Esophagus muscularis mucosa (tissue), 4 donors: Measurements from ENCODE around the gene SLC39A7. TPM values are rescaled to one million over a fixed set of nuclear protein-coding genes. Genes with fewer than 3 reads are reported as not detected.

Source experiments
- DNase-seq: peaks from one replicate; pipeline ENCODE4 v3.0.0-alpha.2; 2017; ENCODE audit errors: extremely low spot score
- H3K27ac ChIP-seq, 4 donors: fragments of 200-600 bp; sonication (generic); replicated peaks in 1 of 4; 1 replicate in 3 of 4; 2 replicates in 1 of 4; pipeline ENCODE4 v1.5.1; 2016 to 2019; ENCODE audit warnings: mild to moderate bottlenecking in 1 of 4
- H3K27me3 ChIP-seq, 4 donors: fragments of 200-600 bp; sonication (generic); one replicate each; pipeline versions ENCODE4 v1.5.1 to v1.6.0; 2016 to 2019
- H3K36me3 ChIP-seq, 4 donors: fragments of 200-600 bp; sonication (generic); one replicate each; pipeline ENCODE4 v1.5.1; 2016 to 2019
- H3K4me1 ChIP-seq, 4 donors: fragments of 200-600 bp; sonication (generic); one replicate each; pipeline ENCODE4 v1.5.1; 2016 to 2019
- H3K4me3 ChIP-seq, 4 donors: fragments of 200-600 bp; sonication (generic); 1 replicate in 2 of 4; 2 replicates in 2 of 4; pipeline ENCODE4 v1.5.1; 2016 to 2019; ENCODE audit warnings: mild to moderate bottlenecking in 4 of 4, moderate library complexity in 1 of 4
- H3K9me3 ChIP-seq, 4 donors: fragments of 200-600 bp; sonication (generic); 1 replicate in 3 of 4; 2 replicates in 1 of 4; pipeline ENCODE4 v1.5.1; 2016 to 2019
- EP300 ChIP-seq: sonication (generic); formaldehyde crosslinking; IDR thresholded peaks from one replicate; pipeline ENCODE4 v1.6.1; 2017; ENCODE audit warnings: antibody characterized with exemption
- POLR2A ChIP-seq: fragments of 450-650 bp; IDR thresholded peaks from one replicate; pipeline ENCODE4 v1.6.1; 2017; ENCODE audit warnings: antibody characterized with exemption, moderate library complexity, mild to moderate bottlenecking, low read depth
- POLR2AphosphoS5 ChIP-seq, 2 donors: sonication (generic); formaldehyde crosslinking; IDR thresholded peaks; one replicate each; pipeline ENCODE4 v1.6.1; 2017; ENCODE audit warnings: antibody characterized with exemption in 2 of 2
- WGBS: methylation state at CpG from one replicate; pipeline ENCODE4 v1.1.5; 2018; 5-methylcytosine and 5-hydroxymethylcytosine counted together
- intact Hi-C: fragments of 100-400 bp; cut with DNase I; formaldehyde crosslinking; loops from one replicate; pipeline ENCODE4 v1.15.1; 2023
- total RNA-seq, 4 donors: library from RNA; depleted of rRNA; stranded (reverse); fragments of >200 nt; gene quantifications; one replicate each; pipeline versions ENCODE4 v1.1.0 to v1.2.1, GENCODE V29; 2016
- TF ChIP-seq, protein P1 (sequence below), 3 experiments: fragments of 200-600 bp in 2 of 3; fragments of 450-650 bp in 1 of 3; sonication (generic) in 2 of 3; IDR thresholded peaks; one replicate each; pipeline ENCODE4 v1.5.1; 2017 to 2019; ENCODE audit warnings: antibody characterized with exemption in 3 of 3, mild to moderate bottlenecking in 2 of 3, moderate library complexity in 1 of 3

Gene SLC39A7
- total RNA-seq, 4 donors from 2014 or later: 43.6 to 80.1 (median 62.3) TPM

DNA sequence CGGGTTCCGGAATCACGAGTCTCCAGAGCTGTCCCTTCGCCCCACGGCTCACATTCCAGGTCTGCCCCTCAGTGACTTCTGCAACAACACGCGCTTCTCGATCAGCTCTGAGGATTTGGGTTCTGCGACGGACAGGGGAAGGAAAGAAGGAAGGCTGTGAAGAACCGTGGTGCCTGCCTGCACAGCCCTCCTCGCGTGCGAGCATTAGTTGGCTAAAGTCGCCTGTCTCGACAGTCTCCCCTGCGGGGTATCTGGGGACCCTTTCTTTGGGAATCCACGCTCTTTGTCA lies 47.9 kb downstream of the SLC39A7 start:
- H3K27me3 ChIP-seq: peaks cover 0 to 10% (median 0%) of the 10 kb centered on the region in 4 donors
- no peak for DNase-seq
- peaks cover 24 to 36% (median 31%) of the 10 kb centered on the region in 4 donors for H3K4me1 ChIP-seq
- no peaks in the 10 kb centered on the region for H3K9me3 ChIP-seq
- intact Hi-C loops: loop anchor here (5.0 kb wide), 3 partner anchors 56 to 231 kb away; partner anchors contain the start of gene COL11A2
- 0% methylated on average over 1 of the region's 18 CpGs for WGBS
- peaks cover 0 to 18% (median 14%) of the 10 kb centered on the region in 4 donors for H3K36me3 ChIP-seq
- peak overlapping the region; percentile 92 to 98 (median 94) for H3K27ac ChIP-seq
- TF ChIP-seq POLR2A: no peak
- TF ChIP-seq EP300: no peak
- TF ChIP-seq POLR2AphosphoS5 (IDR thresholded peaks at IDR 0.05): peak in 1 of 2 donors; percentile 0
- TF ChIP-seq, protein P1, sequence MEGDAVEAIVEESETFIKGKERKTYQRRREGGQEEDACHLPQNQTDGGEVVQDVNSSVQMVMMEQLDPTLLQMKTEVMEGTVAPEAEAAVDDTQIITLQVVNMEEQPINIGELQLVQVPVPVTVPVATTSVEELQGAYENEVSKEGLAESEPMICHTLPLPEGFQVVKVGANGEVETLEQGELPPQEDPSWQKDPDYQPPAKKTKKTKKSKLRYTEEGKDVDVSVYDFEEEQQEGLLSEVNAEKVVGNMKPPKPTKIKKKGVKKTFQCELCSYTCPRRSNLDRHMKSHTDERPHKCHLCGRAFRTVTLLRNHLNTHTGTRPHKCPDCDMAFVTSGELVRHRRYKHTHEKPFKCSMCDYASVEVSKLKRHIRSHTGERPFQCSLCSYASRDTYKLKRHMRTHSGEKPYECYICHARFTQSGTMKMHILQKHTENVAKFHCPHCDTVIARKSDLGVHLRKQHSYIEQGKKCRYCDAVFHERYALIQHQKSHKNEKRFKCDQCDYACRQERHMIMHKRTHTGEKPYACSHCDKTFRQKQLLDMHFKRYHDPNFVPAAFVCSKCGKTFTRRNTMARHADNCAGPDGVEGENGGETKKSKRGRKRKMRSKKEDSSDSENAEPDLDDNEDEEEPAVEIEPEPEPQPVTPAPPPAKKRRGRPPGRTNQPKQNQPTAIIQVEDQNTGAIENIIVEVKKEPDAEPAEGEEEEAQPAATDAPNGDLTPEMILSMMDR (IDR thresholded peaks at IDR 0.05): peak in 1 of 3 experiments; percentile 1
- peak overlapping the region; percentile 58 to 66 (median 62) for H3K4me3 ChIP-seq

DNA sequence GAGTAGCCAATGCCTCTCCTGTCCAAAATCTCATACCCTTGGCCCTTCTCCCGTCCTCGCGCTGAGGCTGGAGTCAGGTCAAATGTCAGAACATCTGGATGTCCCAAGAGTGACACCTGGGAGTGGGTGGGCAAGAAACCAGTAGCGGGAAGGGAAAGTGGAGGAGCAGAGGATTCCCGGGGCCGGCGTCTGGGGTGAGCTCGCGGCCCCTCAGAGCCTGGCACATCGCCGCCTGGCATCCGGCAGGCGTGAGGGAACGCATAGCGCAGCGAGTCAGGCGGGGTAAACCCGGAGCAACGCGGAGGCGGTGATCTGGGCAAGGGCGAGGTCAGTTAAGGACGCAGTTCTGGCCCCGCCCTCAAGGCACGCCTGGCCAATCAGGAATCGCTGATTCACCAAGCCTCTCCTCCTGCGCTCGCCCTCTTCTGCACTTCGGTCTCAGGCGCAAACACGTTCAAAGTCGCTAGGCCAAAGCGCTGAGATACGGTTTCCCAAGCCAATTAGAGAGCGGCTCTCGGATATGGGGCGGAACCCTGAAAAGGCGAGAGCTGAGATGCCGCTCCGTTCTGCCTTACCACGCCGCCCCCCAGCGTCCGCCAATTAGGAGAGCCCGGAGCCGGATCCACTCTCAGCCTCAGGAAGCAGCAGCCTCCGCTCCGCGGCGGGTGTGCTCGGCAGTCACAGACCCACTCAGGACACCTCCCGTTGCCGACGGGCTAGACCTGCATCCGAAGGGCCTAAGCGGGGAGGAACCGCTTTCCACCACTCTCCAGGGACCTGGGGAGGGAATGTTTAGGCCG lies 48.5 kb downstream of the SLC39A7 start:
- Histone ChIP-seq H3K27me3 (peaks cover 0 to 10% (median 0%) of the 10 kb centered on the region in 4 donors), H3K36me3 (peaks cover 0 to 20% (median 15%) of the 10 kb centered on the region in 4 donors), H3K27ac (peak overlapping the region; percentile 92 to 98 (median 94)), H3K4me3 (peak overlapping the region; percentile 58 to 66 (median 62)), H3K4me1 (peaks cover 24 to 36% (median 31%) of the 10 kb centered on the region in 4 donors), H3K9me3 (no peaks in the 10 kb centered on the region)
- intact Hi-C loops: loop anchor here (1.0 to 5.0 kb wide), 4 partner anchors 57 to 232 kb away; partner anchors contain the start of gene COL11A2
- TF ChIP-seq, protein P1 (IDR thresholded peaks at IDR 0.05): peak in 1 of 3 experiments; percentile 39
- TF ChIP-seq POLR2AphosphoS5 (IDR thresholded peaks at IDR 0.05) (peak; percentile 89 to 96), POLR2A (peak; percentile 31), EP300 (no peak)
- WGBS: 0% methylated on average over 14 of the region's 58 CpGs
- DNase-seq: peak; percentile 100

DNA sequence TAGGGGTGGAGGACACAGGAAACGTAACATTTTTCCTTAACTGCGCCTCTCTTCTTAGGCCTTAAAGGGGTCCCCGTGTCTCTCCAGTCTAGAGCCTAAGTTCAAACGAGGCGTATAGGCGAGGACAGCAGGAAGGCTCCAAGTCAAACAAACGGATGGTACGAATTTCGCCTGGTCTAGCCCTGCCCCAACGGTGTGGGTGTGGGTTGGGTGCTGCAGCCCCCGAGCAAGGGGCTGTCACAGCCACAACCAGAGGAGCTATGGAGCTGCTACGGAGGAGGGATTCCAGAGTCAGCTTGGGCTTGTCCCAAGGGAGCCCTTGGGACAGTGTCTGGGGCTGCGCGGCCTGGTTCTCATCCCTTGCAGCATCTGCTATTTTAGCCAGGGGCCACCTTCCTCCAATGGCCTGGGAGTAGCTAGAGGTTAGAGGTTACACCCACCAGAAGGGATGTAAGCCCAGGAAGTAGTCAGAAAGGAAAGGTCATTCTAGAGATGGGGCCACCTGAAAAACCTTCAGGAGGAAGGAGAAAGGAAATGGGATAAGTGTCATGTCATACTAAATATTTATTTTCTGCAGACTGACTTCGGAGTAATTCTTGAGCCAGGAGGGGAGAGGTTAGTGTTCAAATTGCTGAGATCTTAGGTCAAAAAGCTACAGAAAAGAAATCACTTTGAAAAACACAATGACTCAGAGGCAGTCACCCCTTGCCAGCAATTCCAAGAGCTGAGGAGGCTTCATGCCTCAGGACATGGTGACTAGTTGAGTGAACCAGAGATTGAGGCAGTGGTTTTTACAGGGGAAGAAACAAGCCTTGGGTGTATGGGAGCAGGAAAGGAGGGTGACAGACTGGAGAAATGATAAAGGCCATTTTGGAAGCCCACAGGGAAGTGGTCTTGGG lies 49.3 kb downstream of the SLC39A7 start:
- peaks cover 24 to 36% (median 31%) of the 10 kb centered on the region in 4 donors for H3K4me1 ChIP-seq
- peaks cover 0 to 8% (median 0%) of the 10 kb centered on the region in 4 donors for H3K27me3 ChIP-seq
- WGBS: 14% methylated on average over 4 of the region's 15 CpGs
- no peak for TF ChIP-seq POLR2AphosphoS5 (IDR thresholded peaks at IDR 0.05)
- TF ChIP-seq, protein P1 (IDR thresholded peaks at IDR 0.05): no peak
- TF ChIP-seq POLR2A: no peak
- TF ChIP-seq EP300: no peak
- peaks cover 0 to 22% (median 18%) of the 10 kb centered on the region in 4 donors for H3K36me3 ChIP-seq
- intact Hi-C loops: loop anchor here (1.0 to 5.0 kb wide), 4 partner anchors 58 to 233 kb away; partner anchors contain the start of gene COL11A2
- H3K9me3 ChIP-seq: no peaks in the 10 kb centered on the region
- no peak for DNase-seq
- peak overlapping the region; percentile 92 to 98 (median 94) for H3K27ac ChIP-seq
- peak overlapping the region; percentile 58 to 66 (median 62) for H3K4me3 ChIP-seq

DNA sequence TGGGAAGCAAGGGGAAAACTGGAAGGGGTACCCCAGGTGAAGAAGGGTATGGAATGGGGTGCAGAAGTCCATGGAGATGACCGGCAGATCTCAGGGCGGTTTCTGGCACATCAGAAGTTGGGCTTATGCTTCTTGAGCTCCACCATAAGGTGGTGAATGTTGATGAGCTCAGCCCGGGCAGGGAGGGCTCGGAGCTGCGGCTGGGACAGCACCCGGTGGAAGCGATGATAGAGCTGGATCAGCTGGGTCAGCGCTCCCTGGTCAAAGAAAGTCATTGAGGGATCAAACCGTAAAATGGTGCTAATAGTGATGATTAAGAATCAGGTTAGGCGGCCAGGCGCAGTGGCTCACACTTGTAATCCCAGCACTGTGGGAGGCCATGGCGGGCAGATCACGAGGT lies 50.1 kb downstream of the SLC39A7 start:
- TF ChIP-seq EP300: no peak
- TF ChIP-seq POLR2A: no peak
- TF ChIP-seq, protein P1 (IDR thresholded peaks at IDR 0.05): no peak
- TF ChIP-seq POLR2AphosphoS5 (IDR thresholded peaks at IDR 0.05): no peak
- Histone ChIP-seq H3K36me3 (peaks cover 0 to 25% (median 19%) of the 10 kb centered on the region in 4 donors), H3K4me3 (no peak overlapping the region), H3K27ac (peak overlapping the region in 2 of 4 donors; percentile 95 to 98), H3K27me3 (peaks cover 0 to 1% (median 0%) of the 10 kb centered on the region in 4 donors), H3K9me3 (no peaks in the 10 kb centered on the region), H3K4me1 (peaks cover 24 to 36% (median 31%) of the 10 kb centered on the region in 4 donors)
- no peak for DNase-seq
- intact Hi-C loops: no loop called here
- 94% methylated on average over 13 of the region's 13 CpGs for WGBS
